HepG2 (cell line): ENCODE measurements around the gene PDCD11.
"Not testable (repeated sequence)": the region's sequence is repeated elsewhere in the genome, so short reads cannot be mapped to it uniquely, and the experiment has no call there.

ENCODE experiments used
- RFX1 ChIP-seq: fragments of 450-650 bp; IDR thresholded peaks from 2 replicates; pipeline ENCODE4 v1.6.1; 2017
- SP2 ChIP-seq: sonication (generic); formaldehyde crosslinking; IDR thresholded peaks from 2 replicates; pipeline ENCODE4 v1.5.1; 2020; ENCODE audit warnings: mild to moderate bottlenecking, missing genetic modification reagents
- ZBTB7B ChIP-seq: sonication (generic); formaldehyde crosslinking; IDR thresholded peaks from 2 replicates; pipeline ENCODE4 v1.4.0; 2020; ENCODE audit warnings: missing genetic modification reagents
- ZNF121 ChIP-seq: sonication (generic); formaldehyde crosslinking; IDR thresholded peaks from 2 replicates; pipeline ENCODE4 v1.5.0; 2020; ENCODE audit warnings: mild to moderate bottlenecking, missing genetic modification reagents
- TF ChIP-seq, protein P1 (sequence below): sonication (generic); formaldehyde crosslinking; IDR thresholded peaks from 2 replicates; pipeline ENCODE4 v1.8.0; 2022; ENCODE audit warnings: missing genetic modification reagents, mild to moderate bottlenecking, moderate library complexity, borderline replicate concordance

DNA sequence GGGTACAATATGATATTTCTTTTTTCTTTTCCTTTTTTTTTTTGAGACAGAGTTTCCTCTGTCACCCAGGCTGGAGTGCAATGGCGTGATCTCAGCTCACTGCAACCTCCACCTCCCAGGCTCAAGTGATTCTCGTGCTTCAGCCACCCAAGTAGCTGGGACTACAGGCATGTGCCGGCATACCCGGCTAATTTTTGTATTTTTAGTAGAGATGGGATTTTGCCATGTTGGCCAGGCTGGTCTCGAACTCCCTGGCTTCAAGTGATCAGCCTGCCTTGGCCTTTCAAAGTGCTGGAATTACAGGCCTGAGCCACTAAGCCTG is 20.7 kb downstream of the PDCD11 start:
- TF ChIP-seq ZBTB7B (CRISPR knock-in tag); RFX1; SP2 (CRISPR knock-in tag); ZNF121: not testable (repeated sequence)
- TF ChIP-seq, protein P1, sequence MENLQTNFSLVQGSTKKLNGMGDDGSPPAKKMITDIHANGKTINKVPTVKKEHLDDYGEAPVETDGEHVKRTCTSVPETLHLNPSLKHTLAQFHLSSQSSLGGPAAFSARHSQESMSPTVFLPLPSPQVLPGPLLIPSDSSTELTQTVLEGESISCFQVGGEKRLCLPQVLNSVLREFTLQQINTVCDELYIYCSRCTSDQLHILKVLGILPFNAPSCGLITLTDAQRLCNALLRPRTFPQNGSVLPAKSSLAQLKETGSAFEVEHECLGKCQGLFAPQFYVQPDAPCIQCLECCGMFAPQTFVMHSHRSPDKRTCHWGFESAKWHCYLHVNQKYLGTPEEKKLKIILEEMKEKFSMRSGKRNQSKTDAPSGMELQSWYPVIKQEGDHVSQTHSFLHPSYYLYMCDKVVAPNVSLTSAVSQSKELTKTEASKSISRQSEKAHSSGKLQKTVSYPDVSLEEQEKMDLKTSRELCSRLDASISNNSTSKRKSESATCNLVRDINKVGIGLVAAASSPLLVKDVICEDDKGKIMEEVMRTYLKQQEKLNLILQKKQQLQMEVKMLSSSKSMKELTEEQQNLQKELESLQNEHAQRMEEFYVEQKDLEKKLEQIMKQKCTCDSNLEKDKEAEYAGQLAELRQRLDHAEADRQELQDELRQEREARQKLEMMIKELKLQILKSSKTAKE (CRISPR knock-in tag) = not testable (repeated sequence)
